ENCODE data around the gene DNAJC13. TPM values are rescaled to one million over a fixed set of nuclear protein-coding genes. Genes with fewer than 3 reads are reported as not detected.

The DNAJC13 gene
- total and polyA plus RNA-seq, 4 donors = 6.3 to 22.8 (median 15.4) TPM

- Histone ChIP-seq H3K36me3 (ENCODE audit: control insufficient read depth in 4 of 4, insufficient read depth in 3 of 4, low read depth in 1 of 4, low read length in 3 of 4) (peaks cover 0 to 2% (median 0%) of the 10 kb centered on the region in 4 donors), H3K4me3 (ENCODE audit: low read depth in 1 of 3, low read length in 3 of 3) (no peak overlapping the region), H3K9ac (ENCODE audit: low read depth in 1 of 2, low read length in 2 of 2) (no peak overlapping the region), H3K4me1 (ENCODE audit: control insufficient read depth in 4 of 4, insufficient read depth in 4 of 4, low read length in 3 of 4) (peaks cover 0 to 2% (median 0%) of the 10 kb centered on the region in 4 donors), H3K27ac (ENCODE audit: low read depth in 1 of 2, low read length in 2 of 2) (no peak overlapping the region), H3K27me3 (ENCODE audit: control insufficient read depth in 4 of 4, insufficient read depth in 4 of 4, low read length in 3 of 4) (no peaks in the 10 kb centered on the region), H3K9me3 (ENCODE audit: control insufficient read depth in 4 of 4, low read length in 3 of 4) (no peaks in the 10 kb centered on the region)
- no peak for TF ChIP-seq JUND (IDR thresholded peaks at IDR 0.05)
- TF ChIP-seq ZBTB33 (IDR thresholded peaks at IDR 0.05) = no peak
- no peak for TF ChIP-seq FOXA1 (IDR thresholded peaks at IDR 0.05)
- no peak for TF ChIP-seq TAF1 (conservative IDR thresholded peaks at IDR 0.05)
- TF ChIP-seq, protein P1, sequence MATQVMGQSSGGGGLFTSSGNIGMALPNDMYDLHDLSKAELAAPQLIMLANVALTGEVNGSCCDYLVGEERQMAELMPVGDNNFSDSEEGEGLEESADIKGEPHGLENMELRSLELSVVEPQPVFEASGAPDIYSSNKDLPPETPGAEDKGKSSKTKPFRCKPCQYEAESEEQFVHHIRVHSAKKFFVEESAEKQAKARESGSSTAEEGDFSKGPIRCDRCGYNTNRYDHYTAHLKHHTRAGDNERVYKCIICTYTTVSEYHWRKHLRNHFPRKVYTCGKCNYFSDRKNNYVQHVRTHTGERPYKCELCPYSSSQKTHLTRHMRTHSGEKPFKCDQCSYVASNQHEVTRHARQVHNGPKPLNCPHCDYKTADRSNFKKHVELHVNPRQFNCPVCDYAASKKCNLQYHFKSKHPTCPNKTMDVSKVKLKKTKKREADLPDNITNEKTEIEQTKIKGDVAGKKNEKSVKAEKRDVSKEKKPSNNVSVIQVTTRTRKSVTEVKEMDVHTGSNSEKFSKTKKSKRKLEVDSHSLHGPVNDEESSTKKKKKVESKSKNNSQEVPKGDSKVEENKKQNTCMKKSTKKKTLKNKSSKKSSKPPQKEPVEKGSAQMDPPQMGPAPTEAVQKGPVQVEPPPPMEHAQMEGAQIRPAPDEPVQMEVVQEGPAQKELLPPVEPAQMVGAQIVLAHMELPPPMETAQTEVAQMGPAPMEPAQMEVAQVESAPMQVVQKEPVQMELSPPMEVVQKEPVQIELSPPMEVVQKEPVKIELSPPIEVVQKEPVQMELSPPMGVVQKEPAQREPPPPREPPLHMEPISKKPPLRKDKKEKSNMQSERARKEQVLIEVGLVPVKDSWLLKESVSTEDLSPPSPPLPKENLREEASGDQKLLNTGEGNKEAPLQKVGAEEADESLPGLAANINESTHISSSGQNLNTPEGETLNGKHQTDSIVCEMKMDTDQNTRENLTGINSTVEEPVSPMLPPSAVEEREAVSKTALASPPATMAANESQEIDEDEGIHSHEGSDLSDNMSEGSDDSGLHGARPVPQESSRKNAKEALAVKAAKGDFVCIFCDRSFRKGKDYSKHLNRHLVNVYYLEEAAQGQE (IDR thresholded peaks at IDR 0.05) = no peak
- no peak for TF ChIP-seq HNF4A (conservative IDR thresholded peaks at IDR 0.05)
- TF ChIP-seq EGR1 (IDR thresholded peaks at IDR 0.05; ENCODE audit: low read depth in 2 of 2) = no peak
- TF ChIP-seq SP1 (IDR thresholded peaks at IDR 0.05) = no peak
- TF ChIP-seq HNF4G (IDR thresholded peaks at IDR 0.05) = no peak
- no peak for TF ChIP-seq GABPA (IDR thresholded peaks at IDR 0.05 in 1 of 2, conservative IDR thresholded peaks at IDR 0.05 in 1 of 2)
- TF ChIP-seq YY1 (IDR thresholded peaks at IDR 0.05) = no peak
- no peak for TF ChIP-seq RAD21 (IDR thresholded peaks at IDR 0.05)
- no peak for TF ChIP-seq FOXA2 (IDR thresholded peaks at IDR 0.05)
- TF ChIP-seq, protein P2, sequence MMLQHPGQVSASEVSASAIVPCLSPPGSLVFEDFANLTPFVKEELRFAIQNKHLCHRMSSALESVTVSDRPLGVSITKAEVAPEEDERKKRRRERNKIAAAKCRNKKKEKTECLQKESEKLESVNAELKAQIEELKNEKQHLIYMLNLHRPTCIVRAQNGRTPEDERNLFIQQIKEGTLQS (IDR thresholded peaks at IDR 0.05) = no peak
- TF ChIP-seq, protein P3, sequence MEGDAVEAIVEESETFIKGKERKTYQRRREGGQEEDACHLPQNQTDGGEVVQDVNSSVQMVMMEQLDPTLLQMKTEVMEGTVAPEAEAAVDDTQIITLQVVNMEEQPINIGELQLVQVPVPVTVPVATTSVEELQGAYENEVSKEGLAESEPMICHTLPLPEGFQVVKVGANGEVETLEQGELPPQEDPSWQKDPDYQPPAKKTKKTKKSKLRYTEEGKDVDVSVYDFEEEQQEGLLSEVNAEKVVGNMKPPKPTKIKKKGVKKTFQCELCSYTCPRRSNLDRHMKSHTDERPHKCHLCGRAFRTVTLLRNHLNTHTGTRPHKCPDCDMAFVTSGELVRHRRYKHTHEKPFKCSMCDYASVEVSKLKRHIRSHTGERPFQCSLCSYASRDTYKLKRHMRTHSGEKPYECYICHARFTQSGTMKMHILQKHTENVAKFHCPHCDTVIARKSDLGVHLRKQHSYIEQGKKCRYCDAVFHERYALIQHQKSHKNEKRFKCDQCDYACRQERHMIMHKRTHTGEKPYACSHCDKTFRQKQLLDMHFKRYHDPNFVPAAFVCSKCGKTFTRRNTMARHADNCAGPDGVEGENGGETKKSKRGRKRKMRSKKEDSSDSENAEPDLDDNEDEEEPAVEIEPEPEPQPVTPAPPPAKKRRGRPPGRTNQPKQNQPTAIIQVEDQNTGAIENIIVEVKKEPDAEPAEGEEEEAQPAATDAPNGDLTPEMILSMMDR (IDR thresholded peaks at IDR 0.05; ENCODE audit: low read depth, low read length, missing input control) = no peak
- no peak for DNase-seq (ENCODE audit: low spot score)
Measured at GRCh38 chr3:132445817-132446216, 28.5 kb downstream of the DNAJC13 start.

DNA sequence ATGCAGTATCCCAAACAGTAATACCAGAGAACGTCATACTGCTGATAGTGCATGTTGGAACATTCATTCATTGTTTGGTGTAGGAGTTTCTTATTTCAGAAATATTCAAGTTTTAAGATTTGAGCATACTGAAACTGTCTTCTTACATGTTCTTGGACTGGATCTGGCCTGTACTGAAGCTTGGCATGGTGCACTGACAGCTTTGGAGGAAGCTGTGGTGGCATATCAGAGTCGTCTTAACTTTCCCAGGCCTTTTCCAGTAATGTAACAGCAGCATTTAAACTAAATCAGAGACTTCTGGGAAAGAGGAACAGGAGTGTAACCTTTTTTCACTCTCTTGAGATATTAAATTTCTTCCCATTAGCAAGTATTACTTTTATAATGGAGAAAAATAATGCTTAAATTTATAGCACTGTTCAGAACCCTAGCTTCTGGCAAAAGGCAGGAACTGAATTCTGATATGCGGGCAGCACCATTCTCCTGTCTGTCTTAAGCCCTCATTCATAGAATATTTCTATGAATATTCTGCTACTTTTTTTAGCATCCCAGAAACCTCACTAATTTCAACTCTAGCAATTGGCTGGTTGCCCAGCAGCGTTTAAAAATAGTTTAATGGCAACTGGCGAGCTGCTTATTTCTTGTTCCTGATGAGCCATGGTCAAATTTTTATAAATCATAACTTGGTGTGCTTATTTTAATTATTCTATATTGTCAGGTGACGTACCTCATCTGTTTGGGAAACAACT is 31.1 kb downstream of the DNAJC13 start:
- H3K4me1 ChIP-seq (ENCODE audit: control insufficient read depth in 4 of 4, insufficient read depth in 4 of 4, low read length in 3 of 4) = peaks cover 0 to 2% (median 0%) of the 10 kb centered on the region in 4 donors
- TF ChIP-seq JUND (IDR thresholded peaks at IDR 0.05) (no peak), RXRA (IDR thresholded peaks at IDR 0.05) (no peak), HNF4G (IDR thresholded peaks at IDR 0.05) (no peak), TAF1 (conservative IDR thresholded peaks at IDR 0.05) (no peak), NR2F2 (IDR thresholded peaks at IDR 0.05) (no peak)
- WGBS = 70% methylated on average over 6 of the region's 6 CpGs
- no peaks in the 10 kb centered on the region for H3K9me3 ChIP-seq (ENCODE audit: control insufficient read depth in 4 of 4, low read length in 3 of 4)
- no peak overlapping the region for H3K9ac ChIP-seq (ENCODE audit: low read depth in 1 of 2, low read length in 2 of 2)
- no peaks in the 10 kb centered on the region for H3K27me3 ChIP-seq (ENCODE audit: control insufficient read depth in 4 of 4, insufficient read depth in 4 of 4, low read length in 3 of 4)
- peaks cover 0 to 12% (median 7%) of the 10 kb centered on the region in 4 donors for H3K36me3 ChIP-seq (ENCODE audit: control insufficient read depth in 4 of 4, insufficient read depth in 3 of 4, low read depth in 1 of 4, low read length in 3 of 4)
- H3K4me3 ChIP-seq (ENCODE audit: low read depth in 1 of 3, low read length in 3 of 3) = no peak overlapping the region
- no peak overlapping the region for H3K27ac ChIP-seq (ENCODE audit: low read depth in 1 of 2, low read length in 2 of 2)
- no peak for DNase-seq (ENCODE audit: low spot score)

Data from liver (tissue), 9 donors.